Breast epithelium (tissue), 3 donors: ENCODE results near the gene CTCF.

Experiments used
- POLR2A ChIP-seq: fragments of 450-650 bp; IDR thresholded peaks from one replicate; pipeline ENCODE4 v1.6.1; 2016; ENCODE audit warnings: antibody characterized with exemption, mild to moderate bottlenecking, moderate library complexity
- POLR2AphosphoS5 ChIP-seq, 3 donors: sonication (generic); formaldehyde crosslinking; IDR thresholded peaks; one replicate each; pipeline ENCODE4 v1.6.1; 2017; ENCODE audit warnings: antibody characterized with exemption in 3 of 3
- TF ChIP-seq, protein P1 (sequence below), 3 donors: fragments of 450-650 bp; IDR thresholded peaks; one replicate each; pipeline ENCODE4 v1.5.1; 2016 to 2017; ENCODE audit warnings: antibody characterized with exemption in 3 of 3, mild to moderate bottlenecking in 3 of 3, moderate library complexity in 3 of 3

DNA sequence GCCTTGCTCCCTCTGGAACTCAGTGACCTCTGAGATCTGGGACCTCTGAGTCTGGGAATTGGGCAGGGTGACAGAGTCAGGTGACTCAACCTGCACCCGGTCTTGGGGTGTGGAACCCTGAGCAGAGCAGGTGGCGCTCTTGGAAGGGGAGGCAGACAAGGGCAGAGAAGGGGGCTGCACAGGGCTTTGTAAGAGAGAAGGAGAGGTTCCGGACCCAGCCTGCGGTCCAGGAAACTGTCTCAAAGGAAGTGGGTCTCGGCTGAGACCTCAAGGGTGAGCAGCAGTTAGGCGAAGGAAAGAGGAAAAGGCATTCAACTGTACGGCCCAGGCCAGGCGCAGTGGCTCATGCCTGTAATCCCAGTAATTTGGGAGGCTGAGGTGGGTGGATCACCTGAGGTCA lies 43.6 kb upstream of the CTCF start:
- TF ChIP-seq, protein P1, sequence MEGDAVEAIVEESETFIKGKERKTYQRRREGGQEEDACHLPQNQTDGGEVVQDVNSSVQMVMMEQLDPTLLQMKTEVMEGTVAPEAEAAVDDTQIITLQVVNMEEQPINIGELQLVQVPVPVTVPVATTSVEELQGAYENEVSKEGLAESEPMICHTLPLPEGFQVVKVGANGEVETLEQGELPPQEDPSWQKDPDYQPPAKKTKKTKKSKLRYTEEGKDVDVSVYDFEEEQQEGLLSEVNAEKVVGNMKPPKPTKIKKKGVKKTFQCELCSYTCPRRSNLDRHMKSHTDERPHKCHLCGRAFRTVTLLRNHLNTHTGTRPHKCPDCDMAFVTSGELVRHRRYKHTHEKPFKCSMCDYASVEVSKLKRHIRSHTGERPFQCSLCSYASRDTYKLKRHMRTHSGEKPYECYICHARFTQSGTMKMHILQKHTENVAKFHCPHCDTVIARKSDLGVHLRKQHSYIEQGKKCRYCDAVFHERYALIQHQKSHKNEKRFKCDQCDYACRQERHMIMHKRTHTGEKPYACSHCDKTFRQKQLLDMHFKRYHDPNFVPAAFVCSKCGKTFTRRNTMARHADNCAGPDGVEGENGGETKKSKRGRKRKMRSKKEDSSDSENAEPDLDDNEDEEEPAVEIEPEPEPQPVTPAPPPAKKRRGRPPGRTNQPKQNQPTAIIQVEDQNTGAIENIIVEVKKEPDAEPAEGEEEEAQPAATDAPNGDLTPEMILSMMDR (IDR thresholded peaks at IDR 0.05), result no peak
- TF ChIP-seq POLR2A (no peak), POLR2AphosphoS5 (IDR thresholded peaks at IDR 0.05) (no peak)
